H1 (cell line): ENCODE data around the gene CA14. TPM values are rescaled to one million over a fixed set of nuclear protein-coding genes. Genes with fewer than 3 reads are reported as not detected.

Source experiments
- CTCF ChIA-PET: fragments of 300-600 bp; sonication (Branson Sonifier 250); formaldehyde crosslinking; loops from one replicate; lab custom pipeline; 2021; ENCODE audit not compliant: partially characterized antibody; lab: Charles Lee
- POLR2A ChIA-PET: fragments of 300-600 bp; sonication (Branson Sonifier 250); formaldehyde crosslinking; loops from one replicate; lab custom pipeline; 2021; ENCODE audit warnings: inconsistent platforms; ENCODE audit not compliant: partially characterized antibody; lab: Charles Lee
- DNase-seq, 2 experiments: peaks; one replicate each; pipeline versions ENCODE4 v3.0.0 to v3.0.0-alpha.2; 2010 to 2022; ENCODE audit warnings: low spot score in 2 of 2, low read depth in 1 of 2, mixed read lengths in 1 of 2
- FAIRE-seq: peaks from 2 replicates; lab custom pipeline; 2011; peaks lifted over from hg19 to GRCh38; lab: Jason Lieb, UNC
- H2AFZ ChIP-seq: 2 replicates; pipeline ENCODE4 v1.8.1; 2012; ENCODE audit warnings: low read length, inconsistent platforms
- H2AK5ac ChIP-seq: 2 replicates; pipeline ENCODE4 v1.6.1; 2013; ENCODE audit warnings: low read depth, low read length
- H2BK120ac ChIP-seq: replicated peaks from 2 replicates; pipeline ENCODE3; 2013; ENCODE audit warnings: low read depth, low read length, inconsistent platforms
- H2BK12ac ChIP-seq: 2 replicates; pipeline ENCODE4 v1.6.1; 2013; ENCODE audit warnings: low read depth, low read length
- H2BK15ac ChIP-seq: 2 replicates; pipeline ENCODE4 v1.6.1; 2013; ENCODE audit warnings: low read length
- H2BK20ac ChIP-seq: 2 replicates; pipeline ENCODE4 v1.6.1; 2013; ENCODE audit warnings: low read length
- H2BK5ac ChIP-seq: 2 replicates; pipeline ENCODE4 v1.6.1; 2013; ENCODE audit warnings: low read depth, low read length
- H3K14ac ChIP-seq: 2 replicates; pipeline ENCODE4 v1.6.1; 2013; ENCODE audit warnings: inconsistent platforms; ENCODE audit not compliant: insufficient read length
- H3K18ac ChIP-seq: 2 replicates; pipeline ENCODE4 v1.6.1; 2013; ENCODE audit warnings: low read length; ENCODE audit errors: extremely low read depth
- H3K23ac ChIP-seq: 2 replicates; pipeline ENCODE4 v1.6.1; 2013; ENCODE audit warnings: inconsistent platforms; ENCODE audit not compliant: insufficient read length
- H3K23me2 ChIP-seq: 2 replicates; pipeline ENCODE4 v1.6.1; 2013; ENCODE audit warnings: low read depth, low read length
- H3K27ac ChIP-seq: 2 replicates; pipeline ENCODE4 v1.6.1; 2011; ENCODE audit warnings: low read depth, low read length, inconsistent platforms
- H3K27me3 ChIP-seq, 4 experiments: replicated peaks in 1 of 4; 1 replicate in 1 of 4; 2 replicates in 3 of 4; pipeline versions ENCODE4 v1.6.1 to v1.8.1; 2011 to 2013; ENCODE audit warnings: low read length in 3 of 4, mild to moderate bottlenecking in 3 of 4, inconsistent platforms in 2 of 4, mixed read lengths in 2 of 4, moderate library complexity in 1 of 4; ENCODE audit not compliant: control insufficient read depth in 3 of 4, insufficient read depth in 3 of 4; ENCODE audit errors: extremely low read depth in 1 of 4
- H3K36me3 ChIP-seq, 4 experiments: 2 replicates each; pipeline versions ENCODE4 v1.6.1 to v1.8.1; 2011 to 2013; ENCODE audit warnings: mild to moderate bottlenecking in 4 of 4, low read length in 3 of 4, moderate library complexity in 2 of 4, control low read depth in 1 of 4, inconsistent platforms in 1 of 4; ENCODE audit not compliant: insufficient read depth in 4 of 4, control insufficient read depth in 2 of 4
- H3K4ac ChIP-seq: replicated peaks from 2 replicates; pipeline ENCODE3; 2013; ENCODE audit warnings: low read length, low read depth, mixed read lengths, inconsistent platforms; ENCODE audit not compliant: insufficient read length
- H3K4me1 ChIP-seq, 4 experiments: replicated peaks in 1 of 4; 1 replicate in 1 of 4; 2 replicates in 3 of 4; pipeline versions ENCODE4 v1.6.1 to v1.8.1; 2011 to 2013; ENCODE audit warnings: low read length in 3 of 4, inconsistent platforms in 2 of 4, mixed read lengths in 1 of 4; ENCODE audit not compliant: insufficient read depth in 4 of 4, control insufficient read depth in 3 of 4
- H3K4me2 ChIP-seq, 2 experiments: 2 replicates each; pipeline versions ENCODE4 v1.6.1 to v1.8.1; 2011 to 2013; ENCODE audit warnings: low read depth in 2 of 2, low read length in 2 of 2, control low read depth in 1 of 2, inconsistent platforms in 1 of 2, mild to moderate bottlenecking in 1 of 2; ENCODE audit not compliant: insufficient read depth in 1 of 2
- H3K4me3 ChIP-seq, 4 experiments: fragments of 200-600, 300-600 bp in 1 of 4; sonication (generic), shearing (Covaris generic), sonication (Bioruptor Twin) in 1 of 4; 2 replicates each; pipeline versions ENCODE4 v1.5.1 to v1.8.1; 2011 to 2016; ENCODE audit warnings: low read length in 4 of 4, low read depth in 3 of 4, control low read depth in 2 of 4, inconsistent platforms in 2 of 4, mild to moderate bottlenecking in 2 of 4, mixed read lengths in 1 of 4, moderate library complexity in 1 of 4; ENCODE audit not compliant: insufficient read depth in 2 of 4; ENCODE audit errors: extremely low read depth in 1 of 4
- H3K56ac ChIP-seq: replicated peaks from 2 replicates; pipeline ENCODE3; 2013; ENCODE audit warnings: low read depth, mild to moderate bottlenecking, mixed read lengths, low read length, inconsistent platforms; ENCODE audit not compliant: insufficient read length
- H3K79me1 ChIP-seq: 2 replicates; pipeline ENCODE4 v1.6.1; 2013; ENCODE audit warnings: low read depth, low read length, control low read depth
- H3K79me2 ChIP-seq, 2 experiments: 2 replicates each; pipeline versions ENCODE4 v1.6.1 to v1.8.1; 2012 to 2013; ENCODE audit warnings: low read length in 2 of 2, mild to moderate bottlenecking in 2 of 2, inconsistent platforms in 1 of 2; ENCODE audit not compliant: insufficient read depth in 2 of 2, control insufficient read depth in 1 of 2
- H3K9ac ChIP-seq, 4 experiments: replicated peaks in 1 of 4; 1 replicate in 1 of 4; 2 replicates in 3 of 4; pipeline versions ENCODE4 v1.6.1 to v1.8.1; 2011 to 2013; ENCODE audit warnings: low read depth in 3 of 4, low read length in 3 of 4, control low read depth in 2 of 4, mild to moderate bottlenecking in 2 of 4, moderate library complexity in 2 of 4, inconsistent platforms in 1 of 4; ENCODE audit errors: extremely low read depth in 1 of 4
- H3K9me3 ChIP-seq, 2 experiments: 2 replicates each; pipeline versions ENCODE4 v1.6.1 to v1.8.1; 2012 to 2013; ENCODE audit warnings: mild to moderate bottlenecking in 2 of 2, moderate library complexity in 2 of 2, control low read depth in 1 of 2, inconsistent platforms in 1 of 2, low read depth in 1 of 2, low read length in 1 of 2, mixed read lengths in 1 of 2; ENCODE audit not compliant: insufficient read depth in 2 of 2
- H4K20me1 ChIP-seq, 2 experiments: replicated peaks in 1 of 2; 2 replicates each; pipeline versions ENCODE3 to v1.8.1; 2011 to 2013; ENCODE audit warnings: inconsistent platforms in 2 of 2, low read length in 2 of 2, mild to moderate bottlenecking in 1 of 2; ENCODE audit not compliant: insufficient read depth in 2 of 2, control insufficient read depth in 1 of 2
- H4K5ac ChIP-seq: 2 replicates; pipeline ENCODE4 v1.6.1; 2013; ENCODE audit warnings: low read length, low read depth, mixed read lengths, inconsistent platforms; ENCODE audit not compliant: insufficient read length
- H4K8ac ChIP-seq: 2 replicates; pipeline ENCODE4 v1.8.0; 2013; ENCODE audit warnings: mild to moderate bottlenecking, moderate library complexity, low read length, inconsistent platforms; ENCODE audit not compliant: insufficient read depth; ENCODE audit errors: extremely low read depth
- H4K91ac ChIP-seq: replicated peaks from 2 replicates; pipeline ENCODE3; 2013; ENCODE audit warnings: low read length, mixed read lengths, inconsistent platforms; ENCODE audit not compliant: insufficient read length
- CTBP2 ChIP-seq: IDR thresholded peaks from 2 replicates; pipeline ENCODE4 v1.7.0; 2011; ENCODE audit warnings: borderline replicate concordance, mild to moderate bottlenecking, moderate library complexity, mixed read lengths, low read length; ENCODE audit not compliant: insufficient read depth, insufficient read length
- WGBS, 2 experiments: shearing (Covaris generic) in 1 of 2; methylation state at CpG; one replicate each; pipeline versions ENCODE4 v1.1.6 to v1.1.7; 2013 to 2015; ENCODE audit warnings: low lambda C conversion rate in 2 of 2, mixed read lengths in 2 of 2, inconsistent platforms in 1 of 2, low coverage in 1 of 2, missing lambda C conversion rate in 1 of 2; ENCODE audit not compliant: insufficient replicate concordance in 2 of 2, insufficient coverage in 1 of 2, insufficient read length in 1 of 2; ENCODE audit errors: extremely low coverage in 1 of 2, missing lambda C conversion rate in 1 of 2; 5-methylcytosine and 5-hydroxymethylcytosine counted together
- polyA plus RNA-seq, 7 experiments: library from polyadenylated mRNA; depleted of rRNA in 3 of 7; stranded (reverse) in 5 of 7; unstranded in 2 of 7; fragments of >200 nt in 5 of 7; fragments of 200-250 nt in 2 of 7; gene quantifications; 1 replicate in 5 of 7; 2 replicates in 1 of 7; 4 replicates in 1 of 7; pipeline versions ENCODE4 v1.2.1 to v1.2.3, GENCODE V29; 2011 to 2013; ENCODE audit warnings: missing spikeins in 2 of 7, mixed read lengths in 2 of 7
- total RNA-seq: library from RNA; stranded (reverse); fragmentation: NEBNext Ultra II Directional; extraction: Animal tissue kit (Norgen Biotek cat#: 25700); gene quantifications from 2 replicates; pipeline ENCODE4 v1.2.1, GENCODE V29; 2021

The CA14 gene
- total and polyA plus RNA-seq, 2 of the 8 experiments (the other 6 are each of a cell fraction or from before 2014, with no cell fraction given): 52.3 to 105 TPM

GRCh38 chr1:150237746-150238145 is 19.8 kb upstream of the CA14 start:
- Histone ChIP-seq H3K23ac (no peak overlapping the region), H2AK5ac (no peak overlapping the region), H3K9me3 (no peaks in the 10 kb centered on the region), H4K8ac (no peak overlapping the region), H2BK5ac (no peak overlapping the region), H3K23me2 (peaks cover 10% of the 10 kb centered on the region), H3K4me1 (peaks cover 0 to 6% (median 2%) of the 10 kb centered on the region in 4 experiments; a peak in 5 of 7 replicates), H3K79me1 (no peaks in the 10 kb centered on the region; the same call in 1 of the 2 replicates), H3K18ac (no peak overlapping the region), H4K5ac (no peak overlapping the region), H4K91ac (no peak overlapping the region), H2BK120ac (no peak overlapping the region), H3K14ac (no peak overlapping the region), H4K20me1 (peaks cover 0 to 2% of the 10 kb centered on the region in 2 experiments), H3K27ac (no peak overlapping the region), H2BK12ac (no peak overlapping the region), H3K79me2 (peaks cover 22 to 32% of the 10 kb centered on the region in 2 experiments), H3K4ac (no peak overlapping the region), H3K56ac (no peak overlapping the region), H3K4me3 (no peak overlapping the region), H2BK20ac (no peak overlapping the region), H2AFZ (no peak overlapping the region), H3K36me3 (no peaks in the 10 kb centered on the region), H3K9ac (no peak overlapping the region), H3K4me2 (no peak overlapping the region; a peak in 1 of 4 replicates), H3K27me3 (no peaks in the 10 kb centered on the region), H2BK15ac (no peak overlapping the region)
- ChIA-PET CTCF (interaction anchor here (1.2 to 1.5 kb wide), 2 partner anchors 18 to 295 kb away, joined by 3 to 7 read pairs; no protein-coding TSS in a partner anchor), POLR2A (interaction anchor here (1.3 to 5.6 kb wide), 4 partner anchors 9 to 132 kb away, joined by 3 to 61 read pairs (median 16); partner anchors contain the start of gene CA14)
- 95% methylated on average over 21 of the region's 21 CpGs; no CpG with 5 or more reads in 1 of the 2 experiments for WGBS, 2 experiments
- peak in 1 of 2 experiments; percentile 40 for DNase-seq
- FAIRE-seq: no peak
- TF ChIP-seq CTBP2: no peak
